Superior temporal gyrus (tissue), 1 donor: ENCODE results near the gene GPR137B.

Source experiments
- DNase-seq: peaks from one replicate; pipeline ENCODE4 v3.0.0-alpha.2; 2016; ENCODE audit errors: extremely low spot score

Gene GPR137B

DNA sequence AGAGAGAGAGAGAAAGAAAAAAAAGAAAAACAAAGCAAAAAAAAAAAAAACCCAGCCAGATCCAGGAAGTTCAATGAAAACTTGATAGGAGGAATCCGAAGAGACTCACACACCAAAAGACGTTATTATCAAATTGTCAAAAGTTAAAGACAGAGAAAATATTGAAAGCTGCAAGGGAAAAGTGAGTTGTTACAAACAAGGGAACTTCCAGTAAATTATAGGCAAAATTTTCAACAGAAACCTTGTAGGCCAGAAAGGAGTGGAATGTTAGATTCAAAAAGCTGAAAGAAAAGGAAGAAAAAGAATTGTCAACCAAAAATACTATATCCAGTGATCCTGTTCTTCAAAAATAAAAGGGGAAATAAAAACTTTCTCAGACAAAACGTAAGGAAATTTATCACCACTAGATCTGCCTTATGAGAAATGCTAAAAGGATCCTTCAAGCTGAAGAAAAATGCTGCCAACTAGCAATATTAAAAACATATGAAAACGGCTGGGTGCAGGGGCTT is 115.8 kb downstream of the GPR137B start:
- DNase-seq: no peak
